Measurements from ENCODE around the gene SERHL2.

- TF ChIP-seq CTCF (IDR thresholded peaks at IDR 0.05) (no peak), HMGXB4 (CRISPR knock-in tag; IDR thresholded peaks at IDR 0.05) (no peak), KAT7 (CRISPR knock-in tag; IDR thresholded peaks at IDR 0.05; ENCODE audit: borderline replicate concordance) (no peak), NFYB (CRISPR knock-in tag; conservative IDR thresholded peaks at IDR 0.05; ENCODE audit: low read depth) (no peak), USF1 (CRISPR knock-in tag; IDR thresholded peaks at IDR 0.05) (no peak), TCF7 (CRISPR knock-in tag; IDR thresholded peaks at IDR 0.05; ENCODE audit: low read depth) (no peak), ESRRA (CRISPR knock-in tag; IDR thresholded peaks at IDR 0.05; ENCODE audit: borderline replicate concordance) (no peak), ELF4 (CRISPR knock-in tag; IDR thresholded peaks at IDR 0.05; ENCODE audit: low read depth) (no peak), CREB1 (CRISPR knock-in tag; IDR thresholded peaks at IDR 0.05) (no peak), CDX4 (CRISPR knock-in tag; IDR thresholded peaks at IDR 0.05; ENCODE audit: borderline replicate concordance) (no peak), ATF3 (CRISPR knock-in tag; conservative IDR thresholded peaks at IDR 0.05) (no peak)
- TF ChIP-seq, protein P1, sequence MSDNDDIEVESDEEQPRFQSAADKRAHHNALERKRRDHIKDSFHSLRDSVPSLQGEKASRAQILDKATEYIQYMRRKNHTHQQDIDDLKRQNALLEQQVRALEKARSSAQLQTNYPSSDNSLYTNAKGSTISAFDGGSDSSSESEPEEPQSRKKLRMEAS (CRISPR knock-in tag; IDR thresholded peaks at IDR 0.05), result no peak
- TF ChIP-seq, protein P2, sequence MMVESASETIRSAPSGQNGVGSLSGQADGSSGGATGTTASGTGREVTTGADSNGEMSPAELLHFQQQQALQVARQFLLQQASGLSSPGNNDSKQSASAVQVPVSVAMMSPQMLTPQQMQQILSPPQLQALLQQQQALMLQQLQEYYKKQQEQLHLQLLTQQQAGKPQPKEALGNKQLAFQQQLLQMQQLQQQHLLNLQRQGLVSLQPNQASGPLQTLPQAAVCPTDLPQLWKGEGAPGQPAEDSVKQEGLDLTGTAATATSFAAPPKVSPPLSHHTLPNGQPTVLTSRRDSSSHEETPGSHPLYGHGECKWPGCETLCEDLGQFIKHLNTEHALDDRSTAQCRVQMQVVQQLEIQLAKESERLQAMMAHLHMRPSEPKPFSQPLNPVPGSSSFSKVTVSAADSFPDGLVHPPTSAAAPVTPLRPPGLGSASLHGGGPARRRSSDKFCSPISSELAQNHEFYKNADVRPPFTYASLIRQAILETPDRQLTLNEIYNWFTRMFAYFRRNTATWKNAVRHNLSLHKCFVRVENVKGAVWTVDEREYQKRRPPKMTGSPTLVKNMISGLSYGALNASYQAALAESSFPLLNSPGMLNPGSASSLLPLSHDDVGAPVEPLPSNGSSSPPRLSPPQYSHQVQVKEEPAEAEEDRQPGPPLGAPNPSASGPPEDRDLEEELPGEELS (CRISPR knock-in tag; IDR thresholded peaks at IDR 0.05), result no peak
These were observed 8.5 kb downstream of the SERHL2 start for GRCh38 chr22:42562279-42562678.
